ENCODE measurements around the gene MAGI1. TPM values are rescaled to one million over a fixed set of nuclear protein-coding genes. Genes with fewer than 3 reads are reported as not detected.

MAGI1 gene
- total RNA-seq, 1 experiment from 2014 or later, result 38.6 TPM

GRCh38 chr3:65344444-65344843 lies 694.3 kb downstream of the MAGI1 start (continued):
- TF ChIP-seq ELF1 (IDR thresholded peaks at IDR 0.05; ENCODE audit: borderline replicate concordance, low read depth) (no peak), JUND (IDR thresholded peaks at IDR 0.05) (no peak), SP1 (IDR thresholded peaks at IDR 0.05; ENCODE audit: low read depth) (no peak), EZH2 (IDR thresholded peaks at IDR 0.05) (no peak), FOSL1 (IDR thresholded peaks at IDR 0.05; ENCODE audit: low read depth) (no peak), CEBPB (IDR thresholded peaks at IDR 0.05; ENCODE audit: low read depth) (no peak)

DNA sequence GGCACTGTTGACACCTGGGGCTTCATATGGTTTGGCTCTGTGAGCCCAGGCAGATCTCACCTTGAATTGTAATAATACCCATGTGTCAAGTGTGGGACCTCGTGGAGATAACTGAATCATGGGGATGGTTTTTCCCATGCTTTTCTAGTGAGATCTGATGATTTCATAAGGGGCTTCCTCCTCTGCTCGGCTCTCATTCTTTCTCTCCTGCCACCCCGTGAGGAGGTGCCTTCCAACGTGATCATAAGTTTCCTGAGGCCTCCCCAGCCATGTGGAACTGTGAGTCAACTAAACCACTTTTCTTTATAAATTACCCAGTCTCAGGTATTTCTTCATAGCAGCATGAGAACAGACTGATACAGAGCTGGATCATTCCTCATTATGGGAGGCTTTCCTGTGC lies 695.0 kb downstream of the MAGI1 start:
- no peaks in the 10 kb centered on the region for H3K36me3 ChIP-seq (ENCODE audit: control insufficient read depth in 1 of 2, insufficient read depth in 2 of 2, low read length in 2 of 2)
- no TSS peak for BruUV-seq (replicated peaks)
- H3K9me2 ChIP-seq (ENCODE audit: insufficient read depth), result no peaks in the 10 kb centered on the region
- intact Hi-C loops (cut with micrococcal nuclease), result loop anchor here (2.0 to 5.0 kb wide), 4 partner anchors 93 to 853 kb away; no protein-coding TSS in a partner anchor
- POLR2A ChIA-PET, result no interaction called here
- no peak for ATAC-seq
- H3K4me3 ChIP-seq (replicated peaks in 1 of 2; ENCODE audit: low read depth in 1 of 2, low read length in 2 of 2), result no peak overlapping the region
- no peak for TF ChIP-seq ZBTB33 (IDR thresholded peaks at IDR 0.05; ENCODE audit: extremely low read depth, insufficient replicate concordance, low read length)
- no peak for TF ChIP-seq POLR2AphosphoS5 (IDR thresholded peaks at IDR 0.05; ENCODE audit: low read depth, low read length)
- TF ChIP-seq SIN3A (IDR thresholded peaks at IDR 0.05; ENCODE audit: low read depth), result no peak
- no peak for TF ChIP-seq FOSL1 (IDR thresholded peaks at IDR 0.05; ENCODE audit: low read depth)
- no peak for TF ChIP-seq CEBPB (IDR thresholded peaks at IDR 0.05; ENCODE audit: low read depth)
- TF ChIP-seq EZH2 (IDR thresholded peaks at IDR 0.05), result no peak
- TF ChIP-seq SP1 (IDR thresholded peaks at IDR 0.05; ENCODE audit: low read depth), result no peak
- no peak for TF ChIP-seq ZNF274 (IDR thresholded peaks at IDR 0.05; ENCODE audit: low read depth, low read length)
- TF ChIP-seq, protein P1, sequence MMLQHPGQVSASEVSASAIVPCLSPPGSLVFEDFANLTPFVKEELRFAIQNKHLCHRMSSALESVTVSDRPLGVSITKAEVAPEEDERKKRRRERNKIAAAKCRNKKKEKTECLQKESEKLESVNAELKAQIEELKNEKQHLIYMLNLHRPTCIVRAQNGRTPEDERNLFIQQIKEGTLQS (IDR thresholded peaks at IDR 0.05), result no peak
- TF ChIP-seq RAD21 (IDR thresholded peaks at IDR 0.05; ENCODE audit: low read depth), result no peak
- TF ChIP-seq ELF1 (IDR thresholded peaks at IDR 0.05; ENCODE audit: borderline replicate concordance, low read depth), result no peak
- no peak for TF ChIP-seq TCF7L2 (IDR thresholded peaks at IDR 0.05; ENCODE audit: borderline replicate concordance, extremely low read depth, insufficient read depth, insufficient read length)
- no peak for TF ChIP-seq POLR2A (IDR thresholded peaks at IDR 0.05; ENCODE audit: borderline replicate concordance, extremely low read depth, insufficient read depth, insufficient read length)
- H3K4me2 ChIP-seq (ENCODE audit: low read length), result no peak overlapping the region
- RAD21 ChIA-PET (ENCODE audit: low non-redundant PET in 1 of 2, low total read pairs in 2 of 2, uncharacterized antibody in 2 of 2, unreplicated experiment in 2 of 2), result no interaction called here
- H3K27me3 ChIP-seq (ENCODE audit: insufficient read depth, low read length), result 0 out of 2 replicates have a peak, but pooled peaks cover 6% of the 10 kb centered on the region
- no peaks in the 10 kb centered on the region for H3K79me2 ChIP-seq (ENCODE audit: insufficient read depth, low read length)
- H3K9ac ChIP-seq (ENCODE audit: low read length), result no peak overlapping the region
- CTCF ChIA-PET, result no interaction called here
- no peaks in the 10 kb centered on the region for H4K20me1 ChIP-seq (ENCODE audit: insufficient read depth)
- no peaks in the 10 kb centered on the region for H3K9me3 ChIP-seq (ENCODE audit: control insufficient read depth in 1 of 2, insufficient read depth in 1 of 2, low read depth in 1 of 2, low read length in 2 of 2)
- no peak overlapping the region for H3K27ac ChIP-seq (ENCODE audit: low read depth, low read length)
- no peak overlapping the region for H2AFZ ChIP-seq (ENCODE audit: low read depth, low read length, poor library complexity, severe bottlenecking)
- no peaks in the 10 kb centered on the region for H3K4me1 ChIP-seq (ENCODE audit: control insufficient read depth in 1 of 2, insufficient read depth in 2 of 2, low read length in 2 of 2)
- no peak for DNase-seq (ENCODE audit: low read depth, low spot score)
